Astrocyte (in vitro differentiated cells and primary cell): ENCODE results near the gene CFAP91. TPM values are rescaled to one million over a fixed set of nuclear protein-coding genes. Genes with fewer than 3 reads are reported as not detected.

ENCODE experiments used
- DNase-seq: peaks from one replicate; pipeline ENCODE4 v3.0.0-alpha.2; 2010; ENCODE audit warnings: low read depth
- FAIRE-seq: peaks from 2 replicates; lab custom pipeline; 2011; peaks lifted over from hg19 to GRCh38; lab: Jason Lieb, UNC
- H2AFZ ChIP-seq: 2 replicates; pipeline ENCODE4 v1.6.0; 2012; ENCODE audit warnings: low read depth, low read length, inconsistent platforms
- H3K27ac ChIP-seq: 2 replicates; pipeline ENCODE4 v1.5.1; 2011; ENCODE audit warnings: low read depth, low read length, inconsistent platforms
- H3K27me3 ChIP-seq: 2 replicates; pipeline ENCODE4 v1.6.0; 2011; ENCODE audit warnings: low read length, inconsistent platforms; ENCODE audit not compliant: insufficient read depth
- H3K36me3 ChIP-seq: 2 replicates; pipeline ENCODE4 v1.5.1; 2011; ENCODE audit warnings: low read length, inconsistent platforms; ENCODE audit not compliant: insufficient read depth
- H3K4me1 ChIP-seq: 2 replicates; pipeline ENCODE4 v1.5.1; 2011; ENCODE audit warnings: low read length, inconsistent platforms; ENCODE audit not compliant: insufficient read depth
- H3K4me2 ChIP-seq: 2 replicates; pipeline ENCODE4 v1.6.0; 2012; ENCODE audit warnings: low read length, inconsistent platforms
- H3K4me3 ChIP-seq: 2 replicates; pipeline ENCODE4 v1.5.1; 2011; ENCODE audit warnings: low read depth, mild to moderate bottlenecking, low read length, inconsistent platforms; ENCODE audit not compliant: insufficient read depth
- H3K79me2 ChIP-seq: 2 replicates; pipeline ENCODE4 v1.6.0; 2012; ENCODE audit warnings: mild to moderate bottlenecking, low read length, inconsistent platforms; ENCODE audit not compliant: insufficient read depth
- H3K9ac ChIP-seq: 2 replicates; pipeline ENCODE4 v1.6.0; 2012; ENCODE audit warnings: mild to moderate bottlenecking, low read length, inconsistent platforms
- H3K9me3 ChIP-seq: 2 replicates; pipeline ENCODE4 v1.5.1; 2012; ENCODE audit warnings: low read depth, mild to moderate bottlenecking, low read length, inconsistent platforms; ENCODE audit not compliant: insufficient read depth
- H4K20me1 ChIP-seq: 2 replicates; pipeline ENCODE4 v1.6.0; 2012; ENCODE audit warnings: low read length, inconsistent platforms; ENCODE audit not compliant: insufficient read depth
- H3K27ac Mint-ChIP-seq: one replicate; pipeline ENCODE4 v1.8.0; 2021; ENCODE audit warnings: mild to moderate bottlenecking, mixed read lengths; ENCODE audit not compliant: unreplicated experiment
- H3K27me3 Mint-ChIP-seq: one replicate; pipeline ENCODE4 v1.8.0; 2021; ENCODE audit warnings: low read depth, mixed read lengths; ENCODE audit not compliant: unreplicated experiment
- H3K36me3 Mint-ChIP-seq: one replicate; pipeline ENCODE4 v1.8.0; 2021; ENCODE audit warnings: low read depth, mixed read lengths; ENCODE audit not compliant: unreplicated experiment
- H3K4me1 Mint-ChIP-seq: one replicate; pipeline ENCODE4 v1.8.0; 2021; ENCODE audit warnings: low read depth, mixed read lengths; ENCODE audit not compliant: unreplicated experiment
- H3K4me3 Mint-ChIP-seq: one replicate; pipeline ENCODE4 v1.8.0; 2021; ENCODE audit warnings: mild to moderate bottlenecking, moderate library complexity, mixed read lengths; ENCODE audit not compliant: unreplicated experiment
- H3K9me3 Mint-ChIP-seq: one replicate; pipeline ENCODE4 v1.8.0; 2021; ENCODE audit warnings: mild to moderate bottlenecking, mixed read lengths; ENCODE audit not compliant: unreplicated experiment
- CTCF ChIP-seq: IDR thresholded peaks from 2 replicates; pipeline ENCODE4 v1.5.1; 2011; ENCODE audit warnings: low read depth, mild to moderate bottlenecking, inconsistent platforms, low read length, moderate library complexity; ENCODE audit not compliant: insufficient read depth
- EZH2 ChIP-seq: IDR thresholded peaks from 2 replicates; pipeline ENCODE4 v1.6.1; 2012; ENCODE audit warnings: mild to moderate bottlenecking, low read length, inconsistent platforms; ENCODE audit not compliant: insufficient read depth
- total RNA-seq: library from RNA; stranded (reverse); gene quantifications from 2 replicates; pipeline ENCODE4 v1.2.1, GENCODE V29; 2021

The CFAP91 gene
- total RNA-seq, 1 donor from 2014 or later = 0.16 TPM

- Mint-ChIP-seq H3K4me3 (no peak overlapping the region), H3K27ac (no peak overlapping the region), H3K9me3 (no peaks in the 10 kb centered on the region), H3K27me3 (peaks cover 4% of the 10 kb centered on the region), H3K36me3 (no peaks in the 10 kb centered on the region), H3K4me1 (no peaks in the 10 kb centered on the region)
- Histone ChIP-seq H3K4me2 (no peak overlapping the region), H3K9ac (no peak overlapping the region), H3K4me3 (no peak overlapping the region), H3K9me3 (no peaks in the 10 kb centered on the region), H3K4me1 (no peaks in the 10 kb centered on the region), H3K27me3 (no peaks in the 10 kb centered on the region), H3K27ac (no peak overlapping the region), H3K79me2 (no peaks in the 10 kb centered on the region), H3K36me3 (no peaks in the 10 kb centered on the region), H4K20me1 (no peaks in the 10 kb centered on the region), H2AFZ (no peak overlapping the region)
- FAIRE-seq (no peak), DNase-seq (no peak)
- TF ChIP-seq EZH2 (no peak), CTCF (no peak)
These were observed 41.1 kb downstream of the CFAP91 start for GRCh38 chr3:119743921-119744320.

GRCh38 chr3:119745942-119746341 lies 43.1 kb downstream of the CFAP91 start:
- no peak overlapping the region for H3K9ac ChIP-seq
- H3K9me3 ChIP-seq = no peaks in the 10 kb centered on the region
- no peaks in the 10 kb centered on the region for H3K4me1 Mint-ChIP-seq
- no peak overlapping the region for H3K27ac Mint-ChIP-seq
- no peak overlapping the region for H3K4me3 Mint-ChIP-seq
- no peak overlapping the region for H2AFZ ChIP-seq
- H3K36me3 ChIP-seq = no peaks in the 10 kb centered on the region
- no peaks in the 10 kb centered on the region for H3K4me1 ChIP-seq
- H3K36me3 Mint-ChIP-seq = no peaks in the 10 kb centered on the region
- H4K20me1 ChIP-seq = no peaks in the 10 kb centered on the region
- no peaks in the 10 kb centered on the region for H3K27me3 ChIP-seq
- peaks cover 2% of the 10 kb centered on the region for H3K27me3 Mint-ChIP-seq
- H3K4me2 ChIP-seq = no peak overlapping the region
- FAIRE-seq = no peak
- H3K27ac ChIP-seq = no peak overlapping the region
- H3K4me3 ChIP-seq = no peak overlapping the region
- TF ChIP-seq EZH2 = no peak
- no peak for TF ChIP-seq CTCF
- no peaks in the 10 kb centered on the region for H3K79me2 ChIP-seq
- DNase-seq = no peak
- H3K9me3 Mint-ChIP-seq = no peaks in the 10 kb centered on the region

- Mint-ChIP-seq H3K27ac (no peak overlapping the region), H3K4me1 (no peaks in the 10 kb centered on the region), H3K9me3 (no peaks in the 10 kb centered on the region), H3K4me3 (no peak overlapping the region), H3K27me3 (peaks cover 2% of the 10 kb centered on the region), H3K36me3 (no peaks in the 10 kb centered on the region)
- Histone ChIP-seq H3K36me3 (no peaks in the 10 kb centered on the region), H2AFZ (no peak overlapping the region), H3K79me2 (no peaks in the 10 kb centered on the region), H3K9ac (no peak overlapping the region), H3K9me3 (no peaks in the 10 kb centered on the region), H3K4me2 (no peak overlapping the region), H3K4me3 (no peak overlapping the region), H3K27me3 (no peaks in the 10 kb centered on the region), H3K27ac (no peak overlapping the region), H3K4me1 (no peaks in the 10 kb centered on the region), H4K20me1 (no peaks in the 10 kb centered on the region)
- DNase-seq = no peak
- FAIRE-seq = no peak
- no peak for TF ChIP-seq EZH2
- no peak for TF ChIP-seq CTCF
These were observed 43.6 kb downstream of the CFAP91 start for GRCh38 chr3:119746423-119746822.
